HEK293 (cell line): ENCODE results near the gene CYP2S1.
A peak's percentile ranks its signal among the peaks of the same experiment; 100 is the strongest.
"Not testable (repeated sequence)": the region's sequence is repeated elsewhere in the genome, so short reads cannot be mapped to it uniquely, and the experiment has no call there.

Experiments used
- CTCF ChIA-PET: fragments of 350-600 bp; formaldehyde crosslinking; extraction: SDS; loops from one replicate; lab custom pipeline; 2021; ENCODE audit warnings: antibody characterized with exemption; lab: Yijun Ruan, JAX
- POLR2A ChIA-PET: fragments of 300-600 bp; formaldehyde crosslinking; extraction: SDS; loops from one replicate; lab custom pipeline; 2020; ENCODE audit warnings: antibody characterized with exemption, inconsistent platforms; lab: Yijun Ruan, JAX
- H3K27ac ChIP-seq: fragments of 200-500 bp; sonication (Bioruptor generic); 2 replicates; pipeline ENCODE4 v1.5.1; 2014; ENCODE audit warnings: low read depth, low read length, control low read depth, inconsistent platforms; ENCODE audit errors: extremely low read depth
- H3K36me3 ChIP-seq, 2 experiments: fragments of 200-500 bp in 1 of 2; sonication (Bioruptor generic) in 1 of 2; 1 replicate in 1 of 2; 2 replicates in 1 of 2; pipeline ENCODE4 v1.5.1; 2014 to 2017; ENCODE audit warnings: inconsistent platforms in 2 of 2, low read length in 2 of 2; ENCODE audit not compliant: control insufficient read depth in 2 of 2, insufficient read depth in 1 of 2
- H3K4me1 ChIP-seq: fragments of 200-500 bp; sonication (Bioruptor generic); 2 replicates; pipeline ENCODE4 v1.5.1; 2014; ENCODE audit warnings: mild to moderate bottlenecking, low read length, inconsistent platforms; ENCODE audit not compliant: control insufficient read depth, insufficient read depth
- H3K4me3 ChIP-seq: 2 replicates; pipeline ENCODE4 v1.5.1; 2011; ENCODE audit warnings: low read depth, mild to moderate bottlenecking, control low read depth, low read length, moderate library complexity
- H3K9me3 ChIP-seq: fragments of 200-500 bp; sonication (Bioruptor generic); 2 replicates; pipeline ENCODE4 v1.5.1; 2014; ENCODE audit warnings: low read depth, low read length, inconsistent platforms; ENCODE audit not compliant: control insufficient read depth, insufficient read depth
- EGR2 ChIP-seq: fragments of 450-650 bp; formaldehyde crosslinking; IDR thresholded peaks from 2 replicates; pipeline ENCODE4 v1.5.1; 2016; ENCODE audit warnings: low read depth, missing biosample characterization, missing genetic modification characterization
- GLIS2 ChIP-seq: fragments of 450-650 bp; formaldehyde crosslinking; IDR thresholded peaks from 2 replicates; pipeline ENCODE4 v1.5.1; 2016; ENCODE audit warnings: missing biosample characterization, missing genetic modification characterization
- KLF1 ChIP-seq: fragments of 450-650 bp; formaldehyde crosslinking; IDR thresholded peaks from 2 replicates; pipeline ENCODE4 v1.5.1; 2016; ENCODE audit warnings: missing biosample characterization, missing genetic modification characterization
- KLF9 ChIP-seq: fragments of 450-650 bp; formaldehyde crosslinking; IDR thresholded peaks from 2 replicates; pipeline ENCODE4 v1.5.1; 2016; ENCODE audit warnings: missing biosample characterization, missing genetic modification characterization, low read depth
- REPIN1 ChIP-seq: fragments of 450-650 bp; formaldehyde crosslinking; IDR thresholded peaks from 2 replicates; pipeline ENCODE4 v1.5.1; 2017; ENCODE audit warnings: missing biosample characterization, missing genetic modification characterization, low read depth
- SP2 ChIP-seq: fragments of 450-650 bp; formaldehyde crosslinking; IDR thresholded peaks from 2 replicates; pipeline ENCODE4 v1.5.1; 2016; ENCODE audit warnings: missing biosample characterization, missing genetic modification characterization
- SP3 ChIP-seq: fragments of 450-650 bp; formaldehyde crosslinking; IDR thresholded peaks from 2 replicates; pipeline ENCODE4 v1.5.1; 2016; ENCODE audit warnings: missing biosample characterization, missing genetic modification characterization
- ZBTB21 ChIP-seq: fragments of 450-650 bp; formaldehyde crosslinking; IDR thresholded peaks from 2 replicates; pipeline ENCODE4 v1.5.1; 2017; ENCODE audit warnings: missing biosample characterization, missing genetic modification characterization
- ZNF10 ChIP-seq: fragments of 450-650 bp; formaldehyde crosslinking; IDR thresholded peaks from 2 replicates; pipeline ENCODE4 v1.5.1; 2017; ENCODE audit warnings: missing biosample characterization, missing genetic modification characterization
- ZNF114 ChIP-seq: fragments of 450-650 bp; formaldehyde crosslinking; IDR thresholded peaks from 2 replicates; pipeline ENCODE4 v1.5.0; 2017; ENCODE audit warnings: missing biosample characterization, missing genetic modification characterization
- ZNF146 ChIP-seq: fragments of 450-650 bp; formaldehyde crosslinking; IDR thresholded peaks from 2 replicates; pipeline ENCODE4 v1.5.1; 2016; ENCODE audit warnings: missing biosample characterization, missing genetic modification characterization
- ZNF426 ChIP-seq: fragments of 450-650 bp; formaldehyde crosslinking; IDR thresholded peaks from 2 replicates; pipeline ENCODE4 v1.5.1; 2017; ENCODE audit warnings: missing biosample characterization, missing genetic modification characterization, mild to moderate bottlenecking, inconsistent platforms, moderate library complexity
- ZNF510 ChIP-seq: fragments of 450-650 bp; formaldehyde crosslinking; IDR thresholded peaks from 2 replicates; pipeline ENCODE4 v1.5.1; 2018; ENCODE audit warnings: mild to moderate bottlenecking, missing genetic modification characterization, missing biosample characterization; ENCODE audit not compliant: insufficient replicate concordance
- ZNF658 ChIP-seq: fragments of 450-650 bp; formaldehyde crosslinking; IDR thresholded peaks from 2 replicates; pipeline ENCODE4; 2016; ENCODE audit warnings: missing biosample characterization, missing genetic modification characterization
- ZNF660 ChIP-seq: fragments of 450-650 bp; IDR thresholded peaks from 2 replicates; pipeline ENCODE4 v1.5.1; 2018; ENCODE audit warnings: missing biosample characterization, mild to moderate bottlenecking, missing genetic modification characterization
- ZNF701 ChIP-seq: fragments of 450-650 bp; formaldehyde crosslinking; IDR thresholded peaks from 2 replicates; pipeline ENCODE4 v1.5.1; 2016; ENCODE audit warnings: missing biosample characterization, missing genetic modification characterization
- ZNF76 ChIP-seq: fragments of 450-650 bp; formaldehyde crosslinking; IDR thresholded peaks from 2 replicates; pipeline ENCODE4; 2016; ENCODE audit warnings: low read depth, missing biosample characterization, missing genetic modification characterization, borderline replicate concordance
- TF ChIP-seq, protein P1 (sequence below): fragments of 450-650 bp; formaldehyde crosslinking; IDR thresholded peaks from 2 replicates; pipeline ENCODE4 v1.5.1; 2016; ENCODE audit warnings: missing biosample characterization, missing genetic modification characterization
- TF ChIP-seq, protein P2 (sequence below): fragments of 450-650 bp; formaldehyde crosslinking; IDR thresholded peaks from 2 replicates; pipeline ENCODE4 v1.5.1; 2016; ENCODE audit warnings: missing biosample characterization, missing genetic modification characterization
- TF ChIP-seq, protein P3 (sequence below): fragments of 450-650 bp; formaldehyde crosslinking; IDR thresholded peaks from 2 replicates; pipeline ENCODE4 v1.5.1; 2016; ENCODE audit warnings: missing biosample characterization, missing genetic modification characterization

Gene CYP2S1

GRCh38 chr19:41144403-41144802 lies 48.6 kb upstream of the CYP2S1 start (continued):
- TF ChIP-seq SP3 (tag by site-specific recombination) (no peak), ZNF76 (no peak), KLF1 (no peak), ZNF146 (tag by site-specific recombination) (no peak)

DNA sequence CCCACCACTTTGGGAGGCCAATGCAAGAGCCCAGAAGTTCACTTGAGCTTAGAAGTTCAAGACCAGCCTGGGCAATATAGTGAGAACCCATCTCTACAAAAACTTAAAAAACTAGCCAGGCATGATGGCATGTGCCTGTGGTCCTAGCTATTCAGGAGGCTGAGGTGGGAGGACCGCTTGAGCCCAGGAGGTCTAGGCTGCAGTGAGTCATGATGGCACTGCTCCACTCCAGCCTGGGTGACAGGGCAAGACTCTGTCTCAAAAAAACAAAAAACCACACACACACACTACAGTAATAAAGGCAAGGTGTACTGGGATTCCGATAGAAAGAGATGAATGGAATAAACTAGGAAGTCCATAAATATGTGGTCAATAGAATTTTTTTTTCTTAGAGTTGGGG lies 43.2 kb upstream of the CYP2S1 start:
- Histone ChIP-seq H3K4me1 (no peaks in the 10 kb centered on the region), H3K27ac (no peak overlapping the region), H3K36me3 (no peaks in the 10 kb centered on the region), H3K9me3 (no peaks in the 10 kb centered on the region), H3K4me3 (no peak overlapping the region)
- POLR2A ChIA-PET: no interaction called here
- CTCF ChIA-PET: interaction anchor here (0.6 to 1.0 kb wide), 4 partner anchors 54 to 173 kb away, joined by 3 to 5 read pairs (median 3); no protein-coding TSS in a partner anchor
- no peak for TF ChIP-seq ZNF10 (tag by site-specific recombination)
- TF ChIP-seq ZNF701 (tag by site-specific recombination): no peak
- no peak for TF ChIP-seq ZBTB21 (tag by site-specific recombination)
- TF ChIP-seq GLIS2 (tag by site-specific recombination): no peak
- no peak for TF ChIP-seq ZNF510 (tag by site-specific recombination)
- no peak for TF ChIP-seq SP2 (tag by site-specific recombination)
- no peak for TF ChIP-seq KLF9
- TF ChIP-seq ZNF660 (tag by site-specific recombination): no peak
- TF ChIP-seq ZNF426 (tag by site-specific recombination): no peak
- no peak for TF ChIP-seq ZNF114
- TF ChIP-seq EGR2: no peak

GRCh38 chr19:41150986-41151385 lies 42.0 kb upstream of the CYP2S1 start:
- H3K9me3 ChIP-seq, H3K4me1 ChIP-seq, H3K36me3 ChIP-seq, H3K4me3 ChIP-seq, H3K27ac ChIP-seq, POLR2A ChIA-PET: not testable (repeated sequence)
- CTCF ChIA-PET: interaction anchor here (0.7 to 1.0 kb wide), 3 partner anchors 25 to 41 kb away, joined by 3 read pairs; no protein-coding TSS in a partner anchor

DNA sequence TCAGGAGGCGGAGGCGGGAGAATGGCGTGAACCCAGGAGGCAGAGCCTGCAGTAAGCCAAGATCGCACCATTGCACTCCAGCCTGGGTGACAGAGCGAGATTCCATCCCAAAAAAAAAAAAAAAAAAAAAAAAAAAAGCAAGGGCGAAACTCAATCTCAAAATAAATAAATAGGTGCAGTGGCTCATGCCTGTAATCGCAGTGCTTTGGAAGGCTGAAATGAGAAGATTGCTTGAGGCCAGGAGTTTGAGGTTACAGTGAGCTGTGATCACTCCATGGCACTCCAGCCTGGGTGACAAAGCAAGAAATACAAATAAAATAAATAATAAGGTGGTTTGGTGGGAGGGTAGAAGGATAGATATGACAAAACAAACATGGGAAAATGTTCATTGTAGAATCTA lies 39.0 kb upstream of the CYP2S1 start:
- no peak for TF ChIP-seq SP2 (tag by site-specific recombination)
- TF ChIP-seq ZNF658: no peak
- TF ChIP-seq, protein P1, sequence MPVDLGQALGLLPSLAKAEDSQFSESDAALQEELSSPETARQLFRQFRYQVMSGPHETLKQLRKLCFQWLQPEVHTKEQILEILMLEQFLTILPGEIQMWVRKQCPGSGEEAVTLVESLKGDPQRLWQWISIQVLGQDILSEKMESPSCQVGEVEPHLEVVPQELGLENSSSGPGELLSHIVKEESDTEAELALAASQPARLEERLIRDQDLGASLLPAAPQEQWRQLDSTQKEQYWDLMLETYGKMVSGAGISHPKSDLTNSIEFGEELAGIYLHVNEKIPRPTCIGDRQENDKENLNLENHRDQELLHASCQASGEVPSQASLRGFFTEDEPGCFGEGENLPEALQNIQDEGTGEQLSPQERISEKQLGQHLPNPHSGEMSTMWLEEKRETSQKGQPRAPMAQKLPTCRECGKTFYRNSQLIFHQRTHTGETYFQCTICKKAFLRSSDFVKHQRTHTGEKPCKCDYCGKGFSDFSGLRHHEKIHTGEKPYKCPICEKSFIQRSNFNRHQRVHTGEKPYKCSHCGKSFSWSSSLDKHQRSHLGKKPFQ: no peak
- TF ChIP-seq, protein P2, sequence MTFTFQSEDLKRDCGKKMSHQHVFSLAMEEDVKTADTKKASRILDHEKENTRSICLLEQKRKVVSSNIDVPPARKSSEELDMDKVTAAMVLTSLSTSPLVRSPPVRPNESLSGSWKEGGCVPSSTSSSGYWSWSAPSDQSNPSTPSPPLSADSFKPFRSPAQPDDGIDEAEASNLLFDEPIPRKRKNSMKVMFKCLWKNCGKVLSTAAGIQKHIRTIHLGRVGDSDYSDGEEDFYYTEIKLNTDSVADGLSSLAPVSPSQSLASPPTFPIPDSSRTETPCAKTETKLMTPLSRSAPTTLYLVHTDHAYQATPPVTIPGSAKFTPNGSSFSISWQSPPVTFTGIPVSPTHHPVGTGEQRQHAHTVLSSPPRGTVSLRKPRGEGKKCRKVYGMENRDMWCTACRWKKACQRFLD (tag by site-specific recombination): no peak
- TF ChIP-seq, protein P3, sequence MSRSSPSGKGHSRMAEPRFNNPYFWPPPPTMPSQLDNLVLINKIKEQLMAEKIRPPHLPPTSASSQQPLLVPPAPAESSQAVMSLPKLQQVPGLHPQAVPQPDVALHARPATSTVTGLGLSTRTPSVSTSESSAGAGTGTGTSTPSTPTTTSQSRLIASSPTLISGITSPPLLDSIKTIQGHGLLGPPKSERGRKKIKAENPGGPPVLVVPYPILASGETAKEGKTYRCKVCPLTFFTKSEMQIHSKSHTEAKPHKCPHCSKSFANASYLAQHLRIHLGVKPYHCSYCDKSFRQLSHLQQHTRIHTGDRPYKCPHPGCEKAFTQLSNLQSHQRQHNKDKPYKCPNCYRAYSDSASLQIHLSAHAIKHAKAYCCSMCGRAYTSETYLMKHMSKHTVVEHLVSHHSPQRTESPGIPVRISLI (tag by site-specific recombination): 0 out of 2 replicates have a peak, but pooled peaks have one; percentile 21
- TF ChIP-seq REPIN1: no peak
- TF ChIP-seq SP3 (tag by site-specific recombination): no peak
- POLR2A ChIA-PET: interaction anchor here (0.7 kb wide), 1 partner anchor 32 kb away, joined by 3 read pairs; no protein-coding TSS in a partner anchor
- CTCF ChIA-PET: interaction anchor here (1.2 kb wide), 1 partner anchor 10 kb away, joined by 5 read pairs; no protein-coding TSS in a partner anchor
- Histone ChIP-seq H3K4me3 (no peak overlapping the region), H3K36me3 (no peaks in the 10 kb centered on the region), H3K27ac (no peak overlapping the region), H3K9me3 (0 out of 2 replicates have a peak, but pooled peaks cover 2% of the 10 kb centered on the region), H3K4me1 (no peaks in the 10 kb centered on the region)
